ENCODE measurements around the gene EFNA1.

The EFNA1 gene

GRCh38 chr1:155127967-155128754 lies 485 bp downstream of the EFNA1 start (continued):
- TF ChIP-seq ZNF37A (tag by site-specific recombination; IDR thresholded peaks at IDR 0.05) (no peak), SP3 (tag by site-specific recombination; IDR thresholded peaks at IDR 0.05) (no peak), HIC1 (tag by site-specific recombination; IDR thresholded peaks at IDR 0.05) (peak; percentile 50; the same call in 1 of the 2 replicates), KLF16 (tag by site-specific recombination; IDR thresholded peaks at IDR 0.05) (no peak), ZNF292 (tag by site-specific recombination; IDR thresholded peaks at IDR 0.05; ENCODE audit: borderline replicate concordance, low read depth) (no peak), ZNF398 (tag by site-specific recombination; IDR thresholded peaks at IDR 0.05) (no peak), ZBTB8A (tag by site-specific recombination; IDR thresholded peaks at IDR 0.05) (no peak), YY1 (tag by site-specific recombination; IDR thresholded peaks at IDR 0.05) (no peak), ZNF202 (tag by site-specific recombination; IDR thresholded peaks at IDR 0.05; ENCODE audit: borderline replicate concordance) (no peak), MEIS1 (CRISPR knock-in tag; IDR thresholded peaks at IDR 0.05; ENCODE audit: borderline replicate concordance) (no peak), RBAK (tag by site-specific recombination; IDR thresholded peaks at IDR 0.05) (no peak), ZNF350 (tag by site-specific recombination; IDR thresholded peaks at IDR 0.05) (no peak), ZSCAN5A (tag by site-specific recombination; IDR thresholded peaks at IDR 0.05) (no peak), ZBTB11 (tag by site-specific recombination; conservative IDR thresholded peaks at IDR 0.05; ENCODE audit: low read depth) (no peak), ZNF76 (tag by site-specific recombination; IDR thresholded peaks at IDR 0.05; ENCODE audit: borderline replicate concordance, low read depth) (no peak), ZBTB21 (tag by site-specific recombination; IDR thresholded peaks at IDR 0.05) (no peak), ZNF639 (tag by site-specific recombination; IDR thresholded peaks at IDR 0.05) (no peak), ZNF513 (tag by site-specific recombination; IDR thresholded peaks at IDR 0.05) (0 out of 2 replicates have a peak, but pooled peaks have one; percentile 7), ZNF704 (tag by site-specific recombination; IDR thresholded peaks at IDR 0.05) (no peak), SETDB1 (IDR thresholded peaks at IDR 0.05; ENCODE audit: insufficient read length, low read length) (no peak), ZNF48 (tag by site-specific recombination; IDR thresholded peaks at IDR 0.05) (no peak), SALL2 (tag by site-specific recombination; IDR thresholded peaks at IDR 0.05; ENCODE audit: borderline replicate concordance) (no peak), GLI2 (tag by site-specific recombination; IDR thresholded peaks at IDR 0.05; ENCODE audit: borderline replicate concordance, low read depth) (no peak), ZBTB26 (tag by site-specific recombination; optimal IDR thresholded peaks at IDR 0.05) (no peak)

Measured in HEK293 (cell line).